ENCODE measurements around the gene KCMF1. TPM values are rescaled to one million over a fixed set of nuclear protein-coding genes. Genes with fewer than 3 reads are reported as not detected.

KCMF1 gene
- polyA plus RNA-seq, 1 donor (not counting 4 experiments of a cell fraction or from before 2014, with no cell fraction given), result 111 TPM

- Histone ChIP-seq H3K4me2 (ENCODE audit: control insufficient read depth, extremely low read depth, insufficient read depth, low read depth, low read length) (no peak overlapping the region), H3K27ac (ENCODE audit: control insufficient read depth, insufficient read depth, low read length) (no peak overlapping the region), H3K79me2 (ENCODE audit: control insufficient read depth, insufficient read depth, low read length) (peaks cover 33% of the 10 kb centered on the region), H3K9ac (ENCODE audit: control insufficient read depth, extremely low read depth, insufficient read depth, low read length) (no peak overlapping the region), H3K9me3 (ENCODE audit: control insufficient read depth, low read depth, low read length) (no peaks in the 10 kb centered on the region), H4K20me1 (ENCODE audit: control insufficient read depth, extremely low read depth, insufficient read depth, low read length) (peaks cover 2% of the 10 kb centered on the region), H3K36me3 (ENCODE audit: control insufficient read depth in 2 of 2, extremely low read depth in 1 of 2, insufficient read depth in 2 of 2, low read length in 2 of 2) (peaks cover 19 to 20% of the 10 kb centered on the region in 2 experiments), H3K9me1 (ENCODE audit: control insufficient read depth, extremely low read depth, insufficient read depth, low read length) (no peaks in the 10 kb centered on the region), H2AFZ (ENCODE audit: control insufficient read depth, low read length) (no peak overlapping the region), H3K4me3 (ENCODE audit: control insufficient read depth in 2 of 3, extremely low read depth in 1 of 3, insufficient read depth in 2 of 3, low read depth in 1 of 3, low read length in 3 of 3) (no peak overlapping the region), H3K4me1 (ENCODE audit: control insufficient read depth, extremely low read depth, insufficient read depth, low read length) (no peaks in the 10 kb centered on the region), H3K27me3 (ENCODE audit: control insufficient read depth, extremely low read depth, insufficient read depth, low read length) (no peaks in the 10 kb centered on the region)
- TF ChIP-seq EZH2 (IDR thresholded peaks at IDR 0.05; ENCODE audit: low read length), result no peak
- TF ChIP-seq CTCF (optimal IDR thresholded peaks at IDR 0.05 in 1 of 3, IDR thresholded peaks at IDR 0.05 in 1 of 3, conservative IDR thresholded peaks at IDR 0.05 in 1 of 3; ENCODE audit: extremely low read depth in 1 of 3, insufficient read depth in 2 of 3, low read length in 3 of 3), result no peak
- DNase-seq (ENCODE audit: low read depth, low spot score), result no peak
- dilution Hi-C loops (cut with MboI; ENCODE audit: extremely low pct_ligation_motif_present, low sequenced_read_pairs), result no loop called here
- FAIRE-seq, result no peak
Measured at GRCh38 chr2:85037622-85038021, 66.7 kb downstream of the KCMF1 start.

GRCh38 chr2:85042330-85042729, 71.4 kb downstream of the KCMF1 start:
- H2AFZ ChIP-seq (ENCODE audit: control insufficient read depth, low read length), result no peak overlapping the region
- H3K27me3 ChIP-seq (ENCODE audit: control insufficient read depth, extremely low read depth, insufficient read depth, low read length), result no peaks in the 10 kb centered on the region
- FAIRE-seq (no peak), DNase-seq (ENCODE audit: low read depth, low spot score) (no peak)
- no peaks in the 10 kb centered on the region for H3K4me1 ChIP-seq (ENCODE audit: control insufficient read depth, extremely low read depth, insufficient read depth, low read length)
- no peak overlapping the region for H3K27ac ChIP-seq (ENCODE audit: control insufficient read depth, insufficient read depth, low read length)
- no peaks in the 10 kb centered on the region for H4K20me1 ChIP-seq (ENCODE audit: control insufficient read depth, extremely low read depth, insufficient read depth, low read length)
- H3K9ac ChIP-seq (ENCODE audit: control insufficient read depth, extremely low read depth, insufficient read depth, low read length), result no peak overlapping the region
- peaks cover 19 to 23% of the 10 kb centered on the region in 2 experiments for H3K36me3 ChIP-seq (ENCODE audit: control insufficient read depth in 2 of 2, extremely low read depth in 1 of 2, insufficient read depth in 2 of 2, low read length in 2 of 2)
- TF ChIP-seq CTCF (optimal IDR thresholded peaks at IDR 0.05 in 1 of 3, IDR thresholded peaks at IDR 0.05 in 1 of 3, conservative IDR thresholded peaks at IDR 0.05 in 1 of 3; ENCODE audit: extremely low read depth in 1 of 3, insufficient read depth in 2 of 3, low read length in 3 of 3) (no peak), EZH2 (IDR thresholded peaks at IDR 0.05; ENCODE audit: low read length) (no peak)
- H3K9me3 ChIP-seq (ENCODE audit: control insufficient read depth, low read depth, low read length), result no peaks in the 10 kb centered on the region
- dilution Hi-C loops (cut with MboI; ENCODE audit: extremely low pct_ligation_motif_present, low sequenced_read_pairs), result no loop called here
- H3K9me1 ChIP-seq (ENCODE audit: control insufficient read depth, extremely low read depth, insufficient read depth, low read length), result no peaks in the 10 kb centered on the region
- no peak overlapping the region for H3K4me3 ChIP-seq (ENCODE audit: control insufficient read depth in 2 of 3, extremely low read depth in 1 of 3, insufficient read depth in 2 of 3, low read depth in 1 of 3, low read length in 3 of 3)
- peaks cover 14% of the 10 kb centered on the region for H3K79me2 ChIP-seq (ENCODE audit: control insufficient read depth, insufficient read depth, low read length)
- no peak overlapping the region for H3K4me2 ChIP-seq (ENCODE audit: control insufficient read depth, extremely low read depth, insufficient read depth, low read depth, low read length)
